Heart left ventricle (tissue), 13 donors: ENCODE data around the gene LRMDA.

Experiments used
- CTCF ChIP-seq, 12 donors: fragments of 200-600 bp; sonication (generic) in 4 of 12; IDR thresholded peaks; one replicate each; pipeline versions ENCODE4 v1.5.0 to v1.8.0; 2018 to 2022; ENCODE audit warnings: antibody characterized with exemption in 12 of 12, mild to moderate bottlenecking in 5 of 12
- POLR2A ChIP-seq, 2 donors: fragments of 450-650 bp; IDR thresholded peaks; one replicate each; pipeline ENCODE4 v1.6.1; 2017; ENCODE audit warnings: antibody characterized with exemption in 2 of 2, mild to moderate bottlenecking in 2 of 2, moderate library complexity in 2 of 2
- donor health status: ischemic (EF 13 %, LVEDD 7.1; RV severe dilation, severe dysfunction).
- donor health status: DM: no; HTN: yes; CAD: no.
- donor health status: DM: no; HTN: no; CAD: no.
- donor health status: ischemic (EF 25% LVEDD 6.9; RV normal size, moderate dysfunction).
- donor health status: ischemic (EF 25% LVEDD 5.7; RV mildly dilated, moderate dysfunction).
- donor health status: ischemic (EF 35%, LVEDD 5.7; RV mildly dilated, moderate dysfunction).
- donor health status: nonischemic (EF 11% LVEDD 7.7; RV severe dilation, severe dysfunction).
- donor health status: DM: yes; HTN: yes; CAD: no.
- donor health status: PGD.
- donor health status: ischemic (EF 29% LVEDD 5.4; RV normal size, mild dysfunction).
- donor health status: nonischemic (EF 23%, LVEDD 6.1; RV moderate dilation, normal function).

- no peak for TF ChIP-seq CTCF (IDR thresholded peaks at IDR 0.05)
- no peak for TF ChIP-seq POLR2A (IDR thresholded peaks at IDR 0.05)
Observed at GRCh38 chr10:75929630-75930161, 498.3 kb downstream of the LRMDA start.
